A673 (cell line): ENCODE measurements around the gene PAPPA. TPM values are rescaled to one million over a fixed set of nuclear protein-coding genes. Genes with fewer than 3 reads are reported as not detected.

Experiments
- BruUV-seq: library from RNA; stranded (reverse); fragments of 400-500 nt; replicated peaks from 2 replicates; lab custom pipeline; 2021; lab: Mats Ljungman, UMichigan
- CTCF ChIA-PET: fragments of 300-600 bp; sonication (Branson Sonifier 250); formaldehyde crosslinking; loops from one replicate; lab custom pipeline; 2022; ENCODE audit warnings: antibody characterized with exemption; lab: Charles Lee
- POLR2A ChIA-PET: fragments of 300-600 bp; sonication (Branson Sonifier 250); formaldehyde crosslinking; loops from one replicate; lab custom pipeline; 2022; ENCODE audit warnings: antibody characterized with exemption; ENCODE audit not compliant: low non-redundant PET; lab: Charles Lee
- DNase-seq: peaks from one replicate; pipeline ENCODE4 v3.0.0-alpha.2; 2015; ENCODE audit warnings: low spot score
- H3K27ac ChIP-seq: fragments of 200-600 bp; sonication (generic); 2 replicates; pipeline ENCODE4 v1.5.1; 2016; ENCODE audit warnings: mixed run types, low read depth, mild to moderate bottlenecking, mixed read lengths, antibody characterized with exemption, low read length; ENCODE audit not compliant: poor library complexity, severe bottlenecking
- H3K27me3 ChIP-seq: fragments of 200-600 bp; sonication (generic); replicated peaks from 2 replicates; pipeline ENCODE4 v1.6.1; 2017; ENCODE audit warnings: mixed run types, low read depth, mild to moderate bottlenecking, mixed read lengths, antibody characterized with exemption, low read length; ENCODE audit not compliant: insufficient read depth, poor library complexity
- H3K36me3 ChIP-seq: fragments of 200-600 bp; sonication (generic); 2 replicates; pipeline ENCODE4 v1.6.1; 2016; ENCODE audit warnings: mixed run types, mild to moderate bottlenecking, mixed read lengths, antibody characterized with exemption, low read length; ENCODE audit not compliant: insufficient read depth, poor library complexity, severe bottlenecking
- H3K4me1 ChIP-seq: fragments of 200-600 bp; sonication (generic); 2 replicates; pipeline ENCODE4 v1.6.1; 2017; ENCODE audit warnings: mixed run types, mild to moderate bottlenecking, mixed read lengths, antibody characterized with exemption, low read length; ENCODE audit not compliant: insufficient read depth, poor library complexity, severe bottlenecking
- H3K4me3 ChIP-seq: fragments of 200-600 bp; sonication (generic); 2 replicates; pipeline ENCODE4 v1.5.1; 2016; ENCODE audit warnings: low read depth, mixed run types, mild to moderate bottlenecking, mixed read lengths, low read length; ENCODE audit not compliant: poor library complexity, severe bottlenecking
- H3K9me3 ChIP-seq: fragments of 200-600 bp; sonication (generic); 2 replicates; pipeline ENCODE4 v1.6.1; 2016; ENCODE audit warnings: mixed run types, low read depth, mild to moderate bottlenecking, mixed read lengths, antibody characterized with exemption, low read length; ENCODE audit not compliant: poor library complexity, severe bottlenecking
- CTCF ChIP-seq: fragments of 300-800, 200-600 bp; sonication (generic); conservative IDR thresholded peaks from 2 replicates; pipeline ENCODE4 v1.5.1; 2017; ENCODE audit warnings: low read depth, mild to moderate bottlenecking, antibody characterized with exemption, low read length, moderate library complexity, mixed read lengths
- EZH2 ChIP-seq: fragments of 200-600 bp; sonication (generic); IDR thresholded peaks from 2 replicates; pipeline ENCODE4 v1.6.1; 2017; ENCODE audit warnings: borderline replicate concordance, low read depth, mild to moderate bottlenecking, mixed read lengths, antibody characterized with exemption, low read length; ENCODE audit not compliant: poor library complexity, severe bottlenecking
- intact Hi-C: fragments of 100-400 bp; cut with micrococcal nuclease; formaldehyde crosslinking; loops from one replicate; pipeline ENCODE4 v1.10.0; 2022; ENCODE audit not compliant: unreplicated experiment
- total RNA-seq: library from RNA; stranded (reverse); gene quantifications from 2 replicates; pipeline ENCODE4 v1.2.3, GENCODE V29; 2021

Gene PAPPA
- total RNA-seq, 1 experiment from 2014 or later = 47.4 TPM

GRCh38 chr9:116436121-116436520 is 282.5 kb downstream of the PAPPA start:
- no peak for DNase-seq
- Histone ChIP-seq H3K9me3 (no peaks in the 10 kb centered on the region), H3K27me3 (no peaks in the 10 kb centered on the region), H3K27ac (no peak overlapping the region), H3K4me1 (no peaks in the 10 kb centered on the region), H3K36me3 (no peaks in the 10 kb centered on the region), H3K4me3 (no peak overlapping the region)
- ChIA-PET POLR2A (no interaction called here), CTCF (no interaction called here)
- TF ChIP-seq CTCF (no peak), EZH2 (no peak)
- intact Hi-C loops = no loop called here
- no TSS peak for BruUV-seq

GRCh38 chr9:116437411-116438370 is 284.1 kb downstream of the PAPPA start:
- intact Hi-C loops = no loop called here
- CTCF ChIA-PET = no interaction called here

DNA sequence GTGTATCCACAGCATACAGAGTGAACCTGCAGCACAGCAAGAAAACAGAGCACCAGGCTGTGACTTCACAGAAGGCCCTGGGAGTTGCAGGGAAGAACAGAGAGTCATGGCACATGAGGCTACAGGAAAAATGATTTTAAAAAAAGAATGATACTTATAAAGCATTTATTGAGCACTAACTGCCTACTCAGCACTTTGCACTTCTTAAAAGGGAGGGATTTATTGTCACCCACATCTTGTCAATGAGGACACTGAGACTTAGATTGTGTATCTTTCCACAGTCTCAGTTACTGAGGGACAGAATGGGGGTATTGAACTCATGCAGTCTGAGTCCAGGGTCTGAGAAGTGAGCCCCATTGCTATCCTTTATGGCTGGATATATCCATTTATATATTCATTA is 288.9 kb downstream of the PAPPA start:
- DNase-seq = no peak
- Histone ChIP-seq H3K4me3 (no peak overlapping the region), H3K36me3 (no peaks in the 10 kb centered on the region), H3K9me3 (no peaks in the 10 kb centered on the region), H3K27me3 (no peaks in the 10 kb centered on the region), H3K27ac (no peak overlapping the region), H3K4me1 (no peaks in the 10 kb centered on the region)
- CTCF ChIA-PET = no interaction called here
- BruUV-seq = no TSS peak
- POLR2A ChIA-PET = no interaction called here
- intact Hi-C loops = no loop called here
- TF ChIP-seq CTCF = no peak
- no peak for TF ChIP-seq EZH2

More at GRCh38 chr9:116437411-116438370, 284.1 kb downstream of the PAPPA start:
- no peak for TF ChIP-seq EZH2
- TF ChIP-seq CTCF = no peak
- H3K27me3 ChIP-seq = no peaks in the 10 kb centered on the region
- no peaks in the 10 kb centered on the region for H3K36me3 ChIP-seq
- no peak overlapping the region for H3K4me3 ChIP-seq
- BruUV-seq = no TSS peak
- POLR2A ChIA-PET = no interaction called here
- H3K27ac ChIP-seq = no peak overlapping the region
- H3K9me3 ChIP-seq = no peaks in the 10 kb centered on the region
- no peak for DNase-seq
- no peaks in the 10 kb centered on the region for H3K4me1 ChIP-seq
